ENCODE measurements around the gene LCN6. TPM values are rescaled to one million over a fixed set of nuclear protein-coding genes. Genes with fewer than 3 reads are reported as not detected.

LCN6 gene
- total RNA-seq, 1 donor from 2014 or later, result 17.9 TPM

GRCh38 chr9:136751814-136752213, 3.5 kb upstream of the LCN6 start:
- no peaks in the 10 kb centered on the region for H3K36me3 ChIP-seq
- H3K27ac ChIP-seq, result no peak overlapping the region
- no peaks in the 10 kb centered on the region for H3K4me1 ChIP-seq
- no peak for DNase-seq (ENCODE audit: extremely low spot score in 2 of 2)
- no peak overlapping the region for H3K4me3 ChIP-seq
- TF ChIP-seq POLR2A (IDR thresholded peaks at IDR 0.05), result no peak
- TF ChIP-seq POLR2AphosphoS5 (IDR thresholded peaks at IDR 0.05; ENCODE audit: insufficient read depth in 1 of 2, low read depth in 1 of 2), result no peak
- TF ChIP-seq CTCF (IDR thresholded peaks at IDR 0.05), result no peak
- no peaks in the 10 kb centered on the region for H3K27me3 ChIP-seq
- intact Hi-C loops (cut with DNase I), result no loop called here
- H3K9me3 ChIP-seq, result peaks cover 6% of the 10 kb centered on the region

- Histone ChIP-seq H3K36me3 (no peaks in the 10 kb centered on the region), H3K27me3 (no peaks in the 10 kb centered on the region), H3K4me3 (no peak overlapping the region), H3K9me3 (peaks cover 6% of the 10 kb centered on the region), H3K27ac (no peak overlapping the region), H3K4me1 (no peaks in the 10 kb centered on the region)
- DNase-seq (ENCODE audit: extremely low spot score in 2 of 2), result no peak
- intact Hi-C loops (cut with DNase I), result no loop called here
- TF ChIP-seq POLR2AphosphoS5 (IDR thresholded peaks at IDR 0.05; ENCODE audit: insufficient read depth in 1 of 2, low read depth in 1 of 2) (no peak), POLR2A (IDR thresholded peaks at IDR 0.05) (no peak), CTCF (IDR thresholded peaks at IDR 0.05) (no peak)
Measured at GRCh38 chr9:136751244-136751643, 2.9 kb upstream of the LCN6 start.

GRCh38 chr9:136750526-136750925, 2.2 kb upstream of the LCN6 start:
- DNase-seq (ENCODE audit: extremely low spot score in 2 of 2), result no peak
- Histone ChIP-seq H3K4me3 (no peak overlapping the region), H3K36me3 (no peaks in the 10 kb centered on the region), H3K27me3 (no peaks in the 10 kb centered on the region), H3K27ac (no peak overlapping the region), H3K9me3 (peaks cover under 1% of the 10 kb centered on the region), H3K4me1 (no peaks in the 10 kb centered on the region)
- intact Hi-C loops (cut with DNase I), result no loop called here
- no peak for TF ChIP-seq CTCF (IDR thresholded peaks at IDR 0.05)
- no peak for TF ChIP-seq POLR2A (IDR thresholded peaks at IDR 0.05)
- TF ChIP-seq POLR2AphosphoS5 (IDR thresholded peaks at IDR 0.05; ENCODE audit: insufficient read depth in 1 of 2, low read depth in 1 of 2), result no peak

GRCh38 chr9:136748666-136749611, 614 bp upstream of the LCN6 start:
- intact Hi-C loops (cut with DNase I), result no loop called here
- no peak for DNase-seq (ENCODE audit: extremely low spot score in 2 of 2)
- TF ChIP-seq POLR2A (IDR thresholded peaks at IDR 0.05), result no peak
- no peak for TF ChIP-seq CTCF (IDR thresholded peaks at IDR 0.05)
- TF ChIP-seq POLR2AphosphoS5 (IDR thresholded peaks at IDR 0.05; ENCODE audit: insufficient read depth in 1 of 2, low read depth in 1 of 2), result no peak
- Histone ChIP-seq H3K4me3 (no peak overlapping the region), H3K27me3 (no peaks in the 10 kb centered on the region), H3K27ac (no peak overlapping the region), H3K36me3 (no peaks in the 10 kb centered on the region), H3K9me3 (no peaks in the 10 kb centered on the region), H3K4me1 (no peaks in the 10 kb centered on the region)
